Renal cortical epithelial cell (primary cell): ENCODE results near the gene CDRT4. TPM values are rescaled to one million over a fixed set of nuclear protein-coding genes. Genes with fewer than 3 reads are reported as not detected.
"Not testable (repeated sequence)": the region's sequence is repeated elsewhere in the genome, so short reads cannot be mapped to it uniquely, and the experiment has no call there.

Experiments
- DNase-seq: peaks from one replicate; pipeline ENCODE4 v3.0.0-alpha.2; 2011; ENCODE audit warnings: low read depth
- total RNA-seq: library from RNA; depleted of rRNA; stranded (reverse); fragments of >200 nt; gene quantifications from 2 replicates; pipeline ENCODE4 v1.2.3, GENCODE V29; 2014

Gene CDRT4
- 1.2 TPM in 1 of 2 replicates, not detected in the other for total RNA-seq

DNA sequence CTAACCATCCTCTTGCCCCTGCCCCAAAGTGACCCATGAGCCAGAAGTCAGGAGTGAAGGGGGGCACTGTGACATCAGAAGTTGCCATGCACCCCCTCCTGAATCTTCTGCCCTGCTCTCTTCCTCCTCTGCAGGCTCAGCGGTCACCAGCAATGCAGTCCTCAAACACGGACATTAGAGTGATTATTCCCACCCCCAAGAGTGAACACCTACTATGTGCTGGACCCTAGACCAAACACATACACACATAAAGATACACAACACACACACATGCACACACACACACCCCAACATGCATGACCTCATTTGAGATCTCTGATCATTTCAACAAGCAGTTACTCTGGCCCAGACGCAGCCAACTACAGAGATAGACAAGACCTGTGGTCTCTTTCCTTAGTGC is at the start of gene CDRT4:
Gene CDRT4 (minus strand): TSS at position 30 of the 400 bp plus-strand sequence. CDS start 27,383 bp downstream, outside the sequence.
- DNase-seq: no peak

DNA sequence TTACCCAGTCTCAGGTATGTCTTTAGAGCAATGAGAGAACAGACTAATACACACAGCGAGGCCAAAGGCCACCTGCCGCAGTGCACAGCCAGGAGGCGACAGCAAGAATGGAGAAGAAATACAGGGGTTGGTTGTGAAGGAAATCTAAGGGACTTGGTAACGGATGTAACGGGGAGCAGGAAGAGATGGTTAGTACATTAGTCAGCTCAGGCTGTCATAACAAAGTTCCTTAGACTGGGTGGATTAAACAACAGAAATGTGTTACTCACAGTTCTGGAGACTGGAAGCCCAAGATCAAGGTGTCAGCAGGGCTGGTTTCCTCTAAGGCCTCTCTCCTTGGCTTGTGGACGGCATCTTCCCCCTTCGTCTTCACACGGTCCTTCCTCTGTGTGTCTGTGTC is 48.7 kb upstream of the CDRT4 start:
- peak; percentile 48 for DNase-seq

DNA sequence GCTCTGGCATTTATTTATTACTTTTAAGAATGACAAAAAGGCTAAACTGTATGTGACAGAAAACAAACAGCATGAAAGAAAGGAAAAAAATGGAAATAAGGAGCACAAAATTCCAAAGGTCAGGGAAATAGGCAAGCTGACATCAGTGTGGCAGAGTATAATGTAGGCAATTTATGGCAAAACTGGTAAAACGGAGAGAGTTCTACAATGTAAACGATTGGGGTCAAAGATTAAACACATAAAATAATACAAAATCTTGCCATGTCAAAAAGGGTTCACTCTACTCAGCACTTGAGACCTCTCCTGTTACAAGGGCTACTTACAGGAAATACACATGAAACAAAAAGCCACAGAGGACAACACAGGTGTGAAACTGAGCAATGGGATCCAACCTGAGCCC is 47.0 kb upstream of the CDRT4 start:
- DNase-seq: no peak

DNA sequence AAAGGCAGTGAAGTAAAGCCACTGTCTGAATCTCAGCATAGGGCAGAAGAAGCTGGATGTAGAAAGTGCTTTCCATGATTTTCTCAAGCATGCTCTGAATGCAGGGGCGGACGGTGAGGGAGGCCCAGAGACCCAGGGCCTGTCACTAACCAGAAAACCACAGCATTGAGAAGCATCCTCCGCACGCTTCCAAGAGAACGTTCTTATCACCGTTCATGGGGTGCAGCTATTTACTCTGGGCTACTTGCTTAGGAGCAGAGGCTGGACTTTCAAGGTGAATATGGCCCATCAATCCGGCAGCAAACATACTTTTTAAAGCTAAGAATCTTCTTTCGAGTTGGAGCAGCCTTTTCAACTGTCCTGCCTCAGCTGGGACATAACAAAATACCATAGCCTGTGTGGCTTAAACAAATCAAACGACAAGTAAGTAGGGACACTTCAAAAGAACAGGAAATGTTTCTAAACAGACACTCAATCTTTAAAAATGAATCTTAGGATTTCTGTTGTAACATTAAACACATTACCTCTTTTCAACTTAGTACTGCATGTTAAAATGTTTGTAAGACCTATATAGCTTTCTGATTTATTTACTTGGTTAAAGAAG is 46.5 kb upstream of the CDRT4 start:
- DNase-seq: no peak

DNA sequence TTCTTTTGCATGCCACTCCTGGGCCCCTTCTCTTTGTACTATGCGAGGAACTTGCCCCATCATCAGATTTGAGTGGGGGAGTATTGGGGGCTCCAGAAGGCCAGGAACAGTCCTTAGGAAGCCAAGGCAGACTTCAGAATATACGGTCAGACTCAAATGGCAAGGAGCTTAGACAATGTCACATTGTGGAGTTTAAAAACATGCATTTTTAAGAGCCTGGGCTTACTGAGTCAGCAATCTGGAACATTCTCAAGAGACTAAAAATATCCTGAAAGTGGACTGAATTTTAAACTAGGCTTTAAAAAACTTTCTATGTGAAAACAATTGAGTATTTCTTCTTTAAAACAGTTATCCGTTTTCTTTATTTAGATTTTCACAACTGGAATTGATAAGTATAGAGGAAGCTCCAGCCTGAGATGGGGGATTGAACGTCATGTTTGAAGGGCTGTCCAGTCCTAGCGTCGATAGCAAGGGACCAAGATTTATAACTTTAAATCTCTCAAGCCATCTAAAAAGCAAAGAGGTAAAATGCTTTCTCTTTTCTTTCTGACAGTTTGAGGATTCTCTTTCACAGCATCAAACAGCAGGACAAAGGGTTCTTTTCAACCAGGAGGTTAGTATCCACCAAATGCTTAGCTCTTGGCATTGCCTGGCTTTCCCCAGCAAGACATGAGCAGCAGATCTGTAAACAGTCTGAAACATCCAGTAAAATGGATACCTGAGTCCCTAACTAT is 45.8 kb upstream of the CDRT4 start:
- no peak for DNase-seq

DNA sequence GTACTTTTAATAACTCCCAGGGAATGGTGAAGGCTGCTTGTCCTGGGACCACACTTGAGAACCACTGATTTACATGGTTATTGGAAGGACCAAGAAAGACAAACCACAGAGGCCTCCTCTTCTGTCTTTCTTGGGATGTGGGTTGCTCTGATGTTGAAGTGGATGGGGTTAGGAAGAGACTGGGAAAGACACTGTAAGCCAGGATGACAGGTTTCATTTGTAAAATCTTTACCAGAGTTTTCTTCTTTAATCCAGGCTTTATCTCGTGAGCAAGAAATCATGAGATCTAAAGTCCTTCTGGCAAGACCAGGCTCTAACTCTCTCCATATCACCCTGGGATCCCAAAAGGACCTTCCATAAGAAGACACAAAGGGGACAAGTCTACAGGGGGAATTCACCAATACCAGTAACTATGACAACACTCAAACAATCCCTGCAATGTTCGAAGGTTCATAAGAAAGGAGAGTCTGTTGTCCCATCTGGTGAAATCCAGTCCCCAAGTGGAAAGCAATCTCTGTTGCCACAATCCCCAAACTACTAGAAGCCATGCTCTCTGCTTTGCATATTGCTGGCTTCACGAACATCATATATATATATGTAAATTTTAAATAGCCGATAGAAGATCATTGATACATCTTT is 44.8 kb upstream of the CDRT4 start:
- no peak for DNase-seq

DNA sequence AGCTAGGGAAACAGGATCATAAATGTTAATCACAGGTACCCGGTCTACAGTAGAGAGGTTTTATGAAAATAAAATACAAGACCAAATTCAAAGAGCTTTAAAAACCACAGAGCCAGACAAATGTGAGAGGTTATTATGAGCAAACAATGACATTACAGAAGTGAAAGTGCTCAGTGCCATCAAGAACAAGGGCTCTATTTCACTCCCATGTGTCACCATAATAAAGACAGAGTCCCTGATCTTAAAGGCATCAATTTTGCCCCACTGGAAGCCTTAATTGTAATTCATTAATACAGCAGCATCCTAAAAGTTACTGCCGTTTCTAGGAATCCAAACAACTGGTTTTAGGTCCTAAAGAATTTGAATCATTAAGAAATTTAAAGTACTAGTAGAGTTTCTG is 43.7 kb upstream of the CDRT4 start:
- no peak for DNase-seq

DNA sequence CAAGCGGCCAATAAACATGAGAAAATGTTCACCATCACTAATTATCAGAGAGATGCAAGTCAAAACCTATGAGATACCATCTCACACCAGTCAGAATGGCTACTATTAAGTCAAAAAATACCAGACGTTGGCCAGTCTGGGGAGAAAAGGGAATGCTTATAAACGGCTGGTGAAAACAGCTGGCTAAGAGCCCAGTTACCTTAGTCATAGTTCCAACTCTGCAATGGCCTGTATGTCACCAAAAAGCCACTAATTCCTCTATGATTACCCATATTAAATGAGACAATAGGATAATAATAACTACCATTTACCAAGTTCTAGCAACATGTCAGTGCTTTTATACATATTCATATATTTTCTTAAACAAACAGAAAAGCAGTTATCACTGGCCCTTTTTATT is 42.9 kb upstream of the CDRT4 start:
- DNase-seq: peak; percentile 71

DNA sequence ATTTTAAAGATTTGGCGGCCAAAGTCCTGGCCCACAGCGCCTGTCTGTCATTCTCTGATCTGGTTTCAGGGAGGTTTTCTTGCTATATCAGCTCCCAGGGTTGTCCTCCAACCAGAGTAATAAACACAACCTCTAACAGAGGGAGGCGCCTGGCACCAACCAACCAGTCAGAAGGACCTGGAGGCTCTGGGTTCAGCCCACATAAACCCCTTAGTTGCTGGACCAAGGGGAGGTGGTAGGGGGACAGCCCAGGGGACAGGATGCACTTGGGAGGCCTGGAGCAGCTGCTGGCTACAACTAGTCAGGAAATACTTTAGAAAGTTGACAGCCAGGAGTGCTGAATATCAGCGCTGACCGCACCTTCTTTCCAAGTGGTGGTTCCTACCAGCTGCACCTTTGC is 41.7 kb upstream of the CDRT4 start:
- DNase-seq: no peak

DNA sequence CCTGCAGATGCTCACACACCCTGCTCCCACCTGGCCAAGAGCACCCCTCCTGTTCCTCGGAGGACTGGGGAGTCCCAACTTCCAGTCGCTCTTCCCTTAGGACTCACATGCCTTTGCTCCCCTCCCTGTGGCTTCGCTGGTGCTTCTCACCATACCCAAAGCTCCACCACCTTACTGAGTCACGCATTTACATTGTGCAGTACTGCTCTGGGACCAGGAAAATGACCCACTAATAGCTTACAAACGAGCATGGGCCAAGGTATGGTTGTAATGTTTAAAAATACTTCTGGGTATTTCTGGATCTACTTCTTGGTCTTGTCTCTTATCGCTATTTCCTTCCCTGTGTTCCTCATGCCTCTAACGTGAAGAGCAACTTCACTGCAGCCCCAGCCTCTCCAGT is 41.0 kb upstream of the CDRT4 start:
- no peak for DNase-seq

DNA sequence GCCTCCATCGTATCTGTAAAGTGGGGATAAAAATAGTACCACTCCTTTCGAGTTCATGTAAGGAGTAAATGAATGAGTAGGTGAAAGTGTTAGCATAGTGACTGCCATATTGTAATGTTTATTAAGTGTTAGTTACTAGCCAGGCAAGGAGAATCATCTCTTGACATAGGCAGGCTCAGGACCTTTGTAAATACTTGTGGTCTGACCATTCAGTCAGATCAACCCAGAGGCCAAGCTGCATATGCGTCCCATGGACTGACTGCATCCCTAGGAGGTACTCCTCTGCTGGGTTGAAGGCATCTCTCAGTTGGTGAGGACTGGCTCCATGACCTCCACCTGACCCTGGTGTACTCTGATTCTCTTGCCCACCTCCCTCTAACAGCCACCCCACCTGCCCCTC is 40.5 kb upstream of the CDRT4 start:
- DNase-seq: no peak

DNA sequence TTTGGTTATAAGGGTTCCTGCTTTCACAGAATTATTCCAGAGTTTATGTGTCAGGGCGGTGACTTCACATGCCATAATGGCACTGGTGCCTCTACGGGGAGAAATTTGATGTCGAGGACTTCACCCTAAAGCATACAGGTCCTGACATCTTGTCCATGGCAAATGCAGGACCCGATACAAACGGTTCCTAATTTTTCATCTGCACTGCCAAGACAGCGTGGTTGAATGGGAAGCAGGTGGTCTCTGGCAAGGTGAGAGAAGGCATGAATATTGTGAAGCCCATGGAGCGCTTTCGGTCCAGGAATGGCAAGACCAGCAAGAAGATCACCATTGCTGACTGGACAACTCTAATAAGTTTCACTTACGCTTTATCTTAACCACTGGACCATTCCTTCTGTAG is 39.6 kb upstream of the CDRT4 start:
- no peak for DNase-seq

DNA sequence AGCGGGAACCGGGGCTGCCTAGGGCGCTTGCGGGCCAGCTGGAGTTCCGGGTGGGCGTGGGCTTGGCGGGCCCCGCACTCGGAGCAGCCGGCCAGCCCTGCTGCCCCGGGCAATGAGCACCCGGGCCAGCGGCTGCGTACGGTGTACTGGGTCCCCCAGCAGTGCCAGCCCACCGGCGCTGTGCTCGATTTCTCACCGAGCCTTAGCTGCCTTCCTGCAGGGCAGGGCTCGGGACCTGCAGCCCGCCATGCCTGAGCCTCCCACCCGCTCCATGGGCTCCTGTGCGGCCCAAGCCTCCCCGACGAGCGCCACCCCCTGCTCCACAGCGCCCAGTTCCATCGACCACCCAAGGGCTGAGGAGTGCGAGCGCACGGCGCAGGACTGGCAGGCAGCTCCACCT is 38.3 kb upstream of the CDRT4 start:
- not testable (repeated sequence) for DNase-seq

DNA sequence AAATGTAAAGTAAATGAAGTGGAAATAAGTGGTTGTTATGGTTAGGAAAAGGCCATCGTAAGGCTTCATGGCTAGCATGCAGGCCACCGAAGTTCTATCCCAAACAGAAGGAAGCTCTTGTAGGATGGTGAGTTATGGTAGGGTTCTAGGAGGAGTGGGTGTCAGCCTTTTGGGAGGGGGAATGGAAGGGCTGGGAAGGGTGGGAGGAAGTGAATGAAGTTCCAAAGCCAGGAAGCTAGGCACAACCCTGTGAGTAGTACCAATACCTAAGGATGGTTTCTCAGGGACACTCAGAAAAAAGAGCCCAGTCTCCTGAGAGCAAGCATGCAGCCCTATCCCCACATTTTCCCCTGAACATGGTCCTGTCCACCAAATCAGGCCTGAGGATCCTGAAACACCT is 36.3 kb upstream of the CDRT4 start:
- no peak for DNase-seq

DNA sequence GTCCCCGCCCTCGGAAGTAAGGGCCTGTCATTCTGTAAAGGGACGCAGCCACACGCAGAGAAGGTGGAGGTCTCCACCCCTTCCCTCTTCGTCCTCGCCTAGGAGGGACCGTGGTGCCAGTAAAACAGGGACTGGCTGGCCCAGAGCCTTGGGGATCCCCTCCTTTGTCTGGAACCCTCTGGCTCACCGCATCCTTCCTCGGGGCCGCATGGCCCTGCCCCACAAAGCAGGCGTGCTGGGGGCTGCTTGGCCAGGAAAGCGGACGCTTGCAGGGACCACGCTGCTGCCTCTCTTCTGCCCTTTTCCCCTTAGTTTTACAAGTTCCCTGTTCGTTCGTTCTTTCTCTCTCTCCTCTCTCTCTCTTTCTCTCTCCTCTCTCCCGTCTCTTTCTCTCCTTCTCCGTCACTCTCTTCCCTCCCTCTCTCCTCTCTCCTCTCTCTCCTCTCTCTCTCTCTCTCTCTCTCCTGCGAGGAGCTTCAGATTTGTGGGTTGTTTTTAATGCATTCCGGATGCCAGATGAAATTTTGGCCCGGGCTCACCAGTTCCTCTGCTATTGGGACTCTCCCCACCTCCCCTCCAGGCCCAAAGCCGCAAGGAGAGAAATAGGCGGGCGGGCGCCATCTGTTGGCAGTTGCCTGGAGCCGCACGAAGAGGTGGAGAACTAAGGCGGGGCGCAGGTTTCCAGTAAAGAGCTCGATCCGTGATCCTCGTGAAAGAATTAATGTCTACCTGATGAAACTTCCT is 35.1 kb upstream of the CDRT4 start:
- peak; percentile 16 for DNase-seq

DNA sequence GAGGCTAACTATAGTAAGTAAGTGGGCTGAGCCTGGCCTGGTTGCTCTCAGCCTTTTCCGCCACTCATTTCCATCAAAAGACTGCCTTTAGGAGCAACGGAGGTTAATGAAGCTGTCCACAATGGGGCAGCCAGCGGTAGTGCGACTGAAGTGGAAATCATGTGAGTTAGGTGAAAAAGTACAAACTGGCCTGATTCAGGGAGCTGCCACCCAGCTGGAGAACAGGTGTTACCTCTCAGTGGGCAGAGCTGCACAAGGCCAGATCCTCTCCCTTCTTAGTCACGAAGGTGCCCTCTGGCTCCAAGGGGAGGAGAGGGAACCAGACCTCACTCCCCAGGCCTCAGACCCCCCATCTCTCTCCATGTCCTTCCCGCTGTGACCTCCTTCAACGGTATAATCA is 34.4 kb upstream of the CDRT4 start:
- no peak for DNase-seq

DNA sequence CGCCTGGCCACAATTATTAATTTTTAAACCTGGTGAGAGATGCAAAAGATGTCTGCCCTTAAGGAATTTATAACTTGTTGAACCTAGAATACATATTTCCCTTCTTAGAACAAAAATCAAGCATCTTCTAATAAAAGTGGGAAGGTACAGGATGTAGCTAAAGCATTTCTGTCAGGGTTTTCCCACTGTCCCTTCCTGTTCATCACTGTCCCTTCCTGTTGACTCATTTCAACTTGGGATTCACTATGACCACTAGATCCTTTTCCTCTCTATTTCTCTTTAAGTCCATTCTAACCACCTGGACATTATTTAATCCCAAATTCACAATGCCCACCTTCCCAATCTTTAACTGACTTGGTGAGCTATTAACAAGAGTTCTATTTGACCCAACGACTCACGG is 33.9 kb upstream of the CDRT4 start:
- DNase-seq: no peak

DNA sequence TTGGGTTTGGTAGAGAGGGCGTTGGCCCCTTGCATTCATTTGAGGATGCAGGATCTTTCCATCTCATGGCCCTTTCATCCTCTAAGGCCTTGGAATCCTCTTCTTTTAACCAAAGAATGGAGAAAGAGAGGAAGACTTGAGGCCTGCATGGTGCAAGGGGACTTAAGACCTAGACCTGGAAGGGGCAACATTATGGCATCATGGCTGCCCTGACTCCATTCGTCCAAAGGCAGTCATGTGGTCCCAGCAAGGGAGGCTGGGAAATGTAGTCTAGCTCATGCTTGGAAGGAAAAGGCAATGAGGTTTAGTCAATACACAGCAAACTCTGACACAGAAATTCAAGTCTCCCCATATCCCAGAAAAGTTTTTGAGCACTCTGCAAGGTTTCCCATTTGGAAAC is 30.7 kb upstream of the CDRT4 start:
- DNase-seq: no peak

DNA sequence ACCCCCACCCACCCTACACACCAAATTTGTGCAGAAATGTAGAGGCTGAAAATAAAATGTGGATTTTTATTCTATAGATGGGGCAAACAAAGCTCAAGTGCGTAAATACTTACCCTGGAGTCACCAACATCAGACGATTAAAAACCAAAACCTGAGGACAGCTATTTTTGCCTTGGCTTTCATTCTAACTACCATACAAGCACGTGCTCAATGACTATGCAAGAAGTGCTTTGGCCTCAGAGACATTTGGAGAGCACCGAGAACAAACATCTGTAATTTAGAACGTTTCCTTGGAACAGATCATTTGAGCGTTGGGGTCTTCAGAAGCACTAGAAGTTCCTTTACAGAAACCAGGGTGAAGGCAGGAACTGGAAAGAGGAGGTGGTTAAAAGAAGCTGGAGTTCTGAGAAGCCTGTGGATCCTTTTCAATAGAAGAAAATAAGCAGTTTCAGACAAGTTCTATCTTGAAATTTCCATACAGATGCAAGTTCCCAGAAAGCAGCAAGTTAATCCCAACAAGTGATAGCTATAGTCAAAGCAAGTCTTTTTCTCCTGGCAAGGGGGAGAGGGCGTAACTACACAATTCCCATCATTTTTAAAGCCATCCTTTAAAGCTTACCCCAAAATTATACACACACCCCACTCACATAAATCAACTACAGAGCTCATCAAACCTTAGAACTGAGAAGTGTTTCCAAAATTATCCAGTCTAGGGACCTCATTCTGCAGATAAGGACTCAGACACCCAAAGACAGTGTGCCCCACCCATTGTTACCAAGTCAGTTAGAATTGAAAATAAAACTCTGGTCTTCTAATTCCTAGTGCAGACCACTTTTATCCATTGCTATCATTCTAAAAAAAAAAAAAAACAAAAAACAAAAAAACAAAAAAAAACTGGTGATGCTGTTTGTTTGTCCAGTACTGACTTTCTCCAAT is 29.6 kb upstream of the CDRT4 start:
- no peak for DNase-seq

DNA sequence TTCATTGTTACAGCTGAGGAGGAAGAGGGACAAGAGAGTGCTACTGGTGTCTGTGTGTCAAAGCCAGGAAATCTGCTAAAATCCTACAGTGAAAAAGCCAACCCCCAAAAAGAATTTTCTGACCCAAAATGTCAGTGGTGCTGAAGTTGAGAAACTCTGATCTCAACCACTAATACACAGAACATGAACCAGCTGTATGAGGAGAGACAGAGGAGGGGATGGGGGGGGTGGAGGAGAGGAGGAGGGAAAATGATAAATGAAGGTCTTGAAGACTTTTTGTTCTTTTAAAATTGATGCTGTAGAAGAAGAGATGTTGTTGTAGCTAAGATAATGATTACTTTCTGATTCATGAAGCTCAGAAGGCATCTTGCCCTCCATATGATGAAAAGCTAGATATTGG is 27.4 kb upstream of the CDRT4 start:
- no peak for DNase-seq

DNA sequence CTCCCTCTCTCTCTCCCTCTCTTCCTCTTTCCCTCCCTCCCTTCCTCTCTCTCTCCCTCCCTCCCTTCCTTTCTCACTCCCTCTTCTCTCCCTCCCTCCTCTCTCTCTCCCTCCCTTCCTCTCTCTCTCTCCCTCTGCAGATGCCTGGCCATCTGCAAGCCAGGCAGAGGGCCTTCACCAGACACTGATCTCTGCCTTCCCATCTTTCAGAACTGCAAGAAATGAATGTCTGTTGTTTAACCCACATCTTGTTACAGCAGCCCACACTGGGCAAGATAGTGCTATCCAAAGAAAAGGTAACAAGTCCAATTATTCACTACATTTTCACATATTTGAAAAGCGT is 26.2 kb upstream of the CDRT4 start:
- no peak for DNase-seq
